ENCODE data around the gene CPA1.

The CPA1 gene

GRCh38 chr7:130349911-130350782 is 30.1 kb upstream of the CPA1 start:
- H3K27ac ChIP-seq (ENCODE audit: extremely low read depth, low read depth, low read length), result no peak overlapping the region
- no peak for TF ChIP-seq ZBTB44 (tag by site-specific recombination; IDR thresholded peaks at IDR 0.05)
- TF ChIP-seq ZNF785 (tag by site-specific recombination; IDR thresholded peaks at IDR 0.05), result no peak
- no peak for TF ChIP-seq TRIM28 (IDR thresholded peaks at IDR 0.05; ENCODE audit: borderline replicate concordance, low read length)
- no peak for TF ChIP-seq ZNF704 (tag by site-specific recombination; IDR thresholded peaks at IDR 0.05)
- no peak for TF ChIP-seq ZNF292 (tag by site-specific recombination; IDR thresholded peaks at IDR 0.05; ENCODE audit: borderline replicate concordance, low read depth)
- TF ChIP-seq, protein P1, sequence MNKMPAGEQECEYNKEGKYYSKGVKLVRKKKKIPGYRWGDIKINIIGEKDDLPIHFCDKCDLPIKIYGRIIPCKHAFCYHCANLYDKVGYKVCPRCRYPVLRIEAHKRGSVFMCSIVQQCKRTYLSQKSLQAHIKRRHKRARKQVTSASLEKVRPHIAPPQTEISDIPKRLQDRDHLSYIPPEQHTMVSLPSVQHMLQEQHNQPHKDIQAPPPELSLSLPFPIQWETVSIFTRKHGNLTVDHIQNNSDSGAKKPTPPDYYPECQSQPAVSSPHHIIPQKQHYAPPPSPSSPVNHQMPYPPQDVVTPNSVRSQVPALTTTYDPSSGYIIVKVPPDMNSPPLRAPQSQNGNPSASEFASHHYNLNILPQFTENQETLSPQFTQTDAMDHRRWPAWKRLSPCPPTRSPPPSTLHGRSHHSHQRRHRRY (tag by site-specific recombination; IDR thresholded peaks at IDR 0.05), result no peak
- no peak for TF ChIP-seq ZNF184 (tag by site-specific recombination; IDR thresholded peaks at IDR 0.05)
- no peak for TF ChIP-seq ZNF558 (tag by site-specific recombination; IDR thresholded peaks at IDR 0.05)
- TF ChIP-seq ZNF24 (tag by site-specific recombination; IDR thresholded peaks at IDR 0.05), result no peak
- no peak for TF ChIP-seq WT1 (tag by site-specific recombination; IDR thresholded peaks at IDR 0.05)
- TF ChIP-seq PATZ1 (tag by site-specific recombination; IDR thresholded peaks at IDR 0.05), result no peak
- no peak for TF ChIP-seq ZNF585B (tag by site-specific recombination; IDR thresholded peaks at IDR 0.05)
- TF ChIP-seq ZNF768 (tag by site-specific recombination; IDR thresholded peaks at IDR 0.05), result no peak
- no peak for TF ChIP-seq ZSCAN16 (tag by site-specific recombination; IDR thresholded peaks at IDR 0.05)
- TF ChIP-seq ZNF2 (tag by site-specific recombination; IDR thresholded peaks at IDR 0.05), result no peak
- no peak for TF ChIP-seq OVOL3 (tag by site-specific recombination; IDR thresholded peaks at IDR 0.05)
- TF ChIP-seq ZNF626 (tag by site-specific recombination; IDR thresholded peaks at IDR 0.05), result no peak
- no peak for TF ChIP-seq ZNF341 (tag by site-specific recombination; IDR thresholded peaks at IDR 0.05; ENCODE audit: low read depth)
- ChIA-PET POLR2A (interaction anchor here (0.6 kb wide), 1 partner anchor 212 kb away, joined by 3 read pairs; no protein-coding TSS in a partner anchor), CTCF (no interaction called here)
- H3K9me3 ChIP-seq (ENCODE audit: control insufficient read depth, insufficient read depth, low read depth, low read length), result no peaks in the 10 kb centered on the region
- no peaks in the 10 kb centered on the region for H3K36me3 ChIP-seq (ENCODE audit: control insufficient read depth in 2 of 2, insufficient read depth in 1 of 2, low read length in 2 of 2)
- H3K4me3 ChIP-seq (ENCODE audit: low read depth, low read length), result no peak overlapping the region
- H3K4me1 ChIP-seq (ENCODE audit: control insufficient read depth, insufficient read depth, low read length), result no peaks in the 10 kb centered on the region

Data from HEK293 (cell line).